HG03521 (cell line): ENCODE results near the gene CHD5.
"Not testable (repeated sequence)": the region's sequence is repeated elsewhere in the genome, so short reads cannot be mapped to it uniquely, and the experiment has no call there.

ENCODE experiments used
- ATAC-seq: cut with Tn5 transposase; IDR thresholded peaks from one replicate; pipeline ENCODE4 v1.9.1; 2021; ENCODE audit warnings: mild to moderate bottlenecking, moderate library complexity; ENCODE audit not compliant: unreplicated experiment

CHD5 gene

DNA sequence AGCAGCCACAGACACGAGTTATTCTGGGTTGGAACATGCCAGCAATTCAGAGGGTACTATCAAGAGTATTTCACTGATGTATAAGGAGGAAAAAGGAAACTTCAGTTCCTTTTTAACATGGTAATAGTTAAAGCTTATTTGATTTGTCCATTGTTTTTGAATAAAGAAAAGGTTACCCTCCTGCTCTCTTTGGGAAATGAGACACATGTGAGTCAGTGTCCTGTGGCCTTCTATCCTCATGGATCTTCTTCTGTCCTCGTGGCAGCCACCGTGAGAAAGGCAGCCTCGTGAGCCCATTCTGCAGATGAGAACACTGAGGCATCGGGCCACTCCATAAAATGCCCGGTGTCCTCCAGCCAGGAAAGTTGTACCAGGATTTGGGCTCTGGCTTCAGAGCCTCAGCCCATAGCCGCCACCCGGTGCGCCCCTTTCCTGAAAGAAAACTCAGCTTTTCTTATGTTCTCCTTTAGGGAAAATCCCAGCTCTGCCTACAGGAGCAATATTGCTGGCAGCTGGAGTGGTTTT, 109.6 kb downstream of the CHD5 start:
- ATAC-seq = no peak

DNA sequence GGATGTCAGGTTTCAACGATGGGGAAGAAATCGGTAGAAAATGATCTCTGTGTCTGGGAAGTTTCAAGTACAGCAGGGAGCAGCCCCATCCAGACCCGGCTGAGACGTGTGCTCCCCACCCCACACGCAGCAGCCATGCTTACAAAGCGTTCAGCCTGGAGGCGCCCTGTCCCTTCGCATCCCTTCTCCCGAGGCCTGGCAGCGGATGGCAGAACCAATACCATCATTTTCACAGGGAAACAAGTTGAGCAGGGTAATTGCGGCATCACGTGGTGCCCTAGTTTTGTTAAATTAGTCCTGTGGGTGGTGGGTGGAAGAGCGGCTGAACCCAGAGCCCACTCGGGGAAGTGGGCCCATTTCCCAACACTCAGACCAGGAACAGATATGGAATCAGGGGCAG, 110.5 kb downstream of the CHD5 start:
- no peak for ATAC-seq

- ATAC-seq = no peak
These were observed 111.2 kb downstream of the CHD5 start for GRCh38 chr1:6068932-6069331.

GRCh38 chr1:6068073-6068472, 112.0 kb downstream of the CHD5 start:
- no peak for ATAC-seq

DNA sequence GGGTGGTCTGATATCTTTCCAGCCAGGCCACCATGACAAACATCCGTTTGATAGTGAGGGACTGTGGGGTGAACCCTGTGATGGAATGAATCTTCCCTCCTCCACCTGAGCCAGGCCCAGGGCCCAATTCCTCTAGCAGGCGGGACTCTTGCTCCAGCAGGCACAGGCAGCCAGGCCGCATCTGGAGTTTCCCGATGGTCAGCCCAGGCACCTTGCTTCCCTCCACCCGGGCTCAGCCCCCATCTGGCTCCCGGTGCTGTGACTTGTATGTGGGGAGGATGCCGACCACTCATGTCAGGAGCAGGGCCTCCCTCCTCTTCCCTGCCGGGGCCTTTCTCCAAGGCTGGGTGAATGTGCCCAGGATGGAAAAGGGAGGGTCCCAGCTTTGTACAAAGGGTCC, 113.4 kb downstream of the CHD5 start:
- ATAC-seq = no peak

DNA sequence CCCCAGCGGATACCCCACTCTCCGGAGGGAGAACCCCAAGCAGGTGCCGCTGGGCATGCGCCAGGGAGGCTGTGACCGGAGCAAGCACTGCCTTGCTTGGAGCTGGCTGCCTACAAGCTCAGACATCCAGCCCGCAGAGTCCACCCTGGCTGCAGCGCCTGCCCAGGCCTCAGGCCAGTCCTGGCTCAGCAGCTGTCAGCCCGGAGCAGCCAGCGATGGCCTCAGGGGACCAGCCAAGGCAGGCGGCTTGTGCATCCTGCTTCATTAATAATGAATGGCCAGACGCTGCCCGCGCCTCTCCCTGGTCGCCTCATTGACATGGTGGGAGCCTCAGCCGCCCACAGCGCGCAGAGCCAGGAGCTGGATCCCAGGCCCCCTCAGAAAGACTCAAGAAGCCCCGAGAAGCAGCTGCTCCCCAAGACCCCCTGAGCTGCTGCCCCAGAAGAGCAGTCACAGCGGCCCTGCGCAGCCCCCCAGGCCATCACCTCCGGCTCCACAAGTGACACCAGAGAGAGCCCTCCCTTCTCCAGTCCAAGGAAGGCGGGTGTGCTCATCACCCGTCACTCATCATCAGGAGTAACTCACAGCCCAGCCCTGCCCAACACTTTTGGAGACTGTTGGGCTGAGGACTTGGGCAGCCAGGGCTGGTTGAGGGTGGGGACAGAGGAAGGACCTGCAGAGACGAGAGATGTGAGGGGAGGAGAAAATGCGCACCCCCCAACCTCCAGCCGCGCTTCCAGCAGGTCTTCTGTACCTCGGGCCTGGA, 114.8 kb downstream of the CHD5 start:
- no peak for ATAC-seq

DNA sequence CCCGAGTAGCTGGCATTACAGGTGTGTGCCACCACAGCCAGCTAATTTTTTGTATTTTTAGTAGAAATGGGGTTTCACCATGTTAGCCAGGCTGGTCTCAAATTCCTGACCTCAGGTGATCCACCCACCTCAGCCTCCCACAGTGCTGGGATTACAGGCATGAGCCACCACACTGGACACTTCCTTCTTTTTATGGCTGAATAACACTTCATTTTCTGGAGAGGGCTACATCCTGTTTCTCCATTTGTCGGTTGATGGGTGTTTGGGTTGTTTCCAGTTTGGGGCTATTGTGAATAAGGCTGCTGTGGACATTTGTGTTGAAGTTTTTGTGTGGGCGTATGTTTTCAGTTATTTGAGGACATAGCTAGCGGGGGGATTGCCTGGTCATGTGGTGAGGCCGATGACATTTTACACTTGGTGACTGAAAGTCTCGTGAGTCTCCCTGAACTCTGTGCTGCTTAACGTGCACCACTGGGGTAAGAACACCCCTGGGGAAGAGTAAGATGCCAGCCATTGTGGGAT, 116.5 kb downstream of the CHD5 start:
- not testable (repeated sequence) for ATAC-seq

DNA sequence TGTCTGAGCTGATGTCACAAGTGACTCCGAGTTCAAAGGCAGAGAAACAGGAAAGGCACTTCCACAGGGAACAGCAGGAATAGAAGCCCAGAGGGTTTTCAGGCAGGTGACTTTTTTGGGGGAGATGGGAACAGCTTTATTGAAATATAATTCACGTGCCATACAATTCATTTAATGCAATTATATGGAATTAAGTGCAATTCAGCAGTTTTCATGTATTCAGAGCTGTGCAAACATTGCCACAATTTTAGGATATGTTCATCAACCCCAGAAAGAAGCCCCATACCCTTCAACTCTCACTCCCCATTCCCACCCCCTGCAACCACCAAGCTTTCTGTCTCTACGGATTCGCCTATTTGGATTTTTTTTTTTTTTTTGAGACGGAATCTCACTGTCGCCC, 117.5 kb downstream of the CHD5 start:
- ATAC-seq = no peak

DNA sequence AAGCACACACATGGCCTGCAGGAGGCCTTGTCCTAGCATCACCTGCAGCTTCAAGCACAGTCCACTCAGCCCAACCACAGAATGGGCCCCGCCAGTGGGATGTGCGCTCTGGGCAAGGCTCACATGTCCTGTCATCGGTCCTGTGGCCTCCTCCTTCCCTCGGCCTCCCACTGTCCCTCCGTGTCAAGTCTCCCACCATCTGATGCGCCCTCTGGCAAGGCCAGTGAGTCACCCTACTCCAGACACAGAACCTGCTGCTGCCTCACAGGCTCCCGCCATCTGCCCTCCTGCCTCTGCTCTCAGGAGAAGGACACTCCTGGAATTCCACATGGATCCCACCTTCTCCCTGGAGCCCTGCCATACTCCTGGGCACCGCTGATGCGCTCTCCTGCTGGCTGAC, 120.3 kb downstream of the CHD5 start:
- ATAC-seq = no peak

DNA sequence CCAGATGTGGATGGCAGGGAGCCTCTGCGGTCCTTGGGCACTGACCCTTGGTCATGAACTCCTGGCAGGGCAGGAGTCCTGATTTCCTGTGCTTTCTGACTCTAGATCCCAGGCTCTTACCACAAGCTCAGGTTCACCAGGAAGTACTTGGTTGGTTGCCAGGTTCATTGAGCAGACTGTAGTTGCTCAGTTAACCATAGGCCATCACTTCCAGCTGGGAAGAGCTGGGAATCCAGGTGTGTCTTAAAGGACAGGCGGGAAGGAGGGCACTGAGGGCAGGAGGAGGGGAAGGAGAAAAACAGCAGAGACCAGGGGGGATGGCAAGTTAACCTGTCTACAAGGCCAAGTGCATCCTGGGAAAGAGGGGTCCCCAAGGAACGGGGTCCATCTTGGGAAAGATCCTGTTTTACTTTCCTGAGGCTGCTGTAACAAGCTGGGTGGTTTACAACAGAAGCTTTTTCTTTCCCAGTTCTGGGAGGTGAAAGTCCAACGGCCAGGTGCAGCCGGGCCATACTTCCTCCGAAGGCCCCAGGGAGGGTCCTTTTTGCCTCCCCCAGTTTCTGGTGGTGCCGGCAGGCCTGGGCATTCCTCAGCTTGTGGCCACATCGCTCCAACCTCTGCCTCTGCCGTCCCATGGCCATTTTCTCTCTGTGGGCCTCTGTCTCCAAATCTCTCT, 122.8 kb downstream of the CHD5 start:
- ATAC-seq = no peak

- no peak for ATAC-seq
These were observed 123.6 kb downstream of the CHD5 start for GRCh38 chr1:6056572-6056948.

GRCh38 chr1:6054596-6054995, 125.5 kb downstream of the CHD5 start:
- no peak for ATAC-seq

DNA sequence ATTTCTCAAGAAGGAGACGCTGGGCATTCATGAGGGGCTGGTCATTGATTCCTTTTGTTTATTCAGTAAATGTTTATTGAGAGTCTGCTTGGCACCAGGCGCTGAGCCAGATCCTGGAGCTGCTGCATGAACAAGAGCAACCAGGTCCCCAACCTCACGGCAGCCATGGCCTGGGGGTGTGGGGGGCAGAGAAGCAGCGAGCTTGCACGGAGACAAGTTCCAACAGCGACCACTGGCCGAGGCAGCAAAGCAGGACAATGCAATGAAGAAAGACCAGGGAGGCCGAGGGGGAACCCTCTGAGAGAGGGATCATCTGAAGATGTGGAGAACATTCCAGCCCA, 126.9 kb downstream of the CHD5 start:
- ATAC-seq = no peak

- no peak for ATAC-seq
These were observed 127.4 kb downstream of the CHD5 start for GRCh38 chr1:6052543-6053205.
